Measurements from ENCODE around the gene LAMP5.

Gene LAMP5

DNA sequence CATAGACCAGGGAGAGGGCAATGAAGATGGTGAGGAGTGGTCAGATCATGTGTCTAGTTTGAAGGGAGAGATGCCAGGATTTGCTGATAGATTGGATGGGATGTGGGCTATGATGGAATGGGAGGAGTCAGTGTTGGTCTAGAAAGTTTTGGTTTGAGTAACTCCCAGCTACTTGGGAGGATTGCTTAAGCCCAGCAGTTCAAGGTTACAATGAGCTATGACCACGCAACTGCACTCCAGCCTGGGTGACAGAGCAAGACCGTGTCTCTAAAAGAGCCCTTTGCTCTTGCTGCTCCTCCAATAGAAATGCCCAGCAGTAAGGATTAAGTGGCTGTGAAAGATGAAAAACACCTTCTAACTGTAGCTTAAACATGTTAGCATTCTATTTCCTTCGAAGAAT lies 18.2 kb upstream of the LAMP5 start:
- Histone ChIP-seq H3K4me1 (ENCODE audit: insufficient read depth, low read length, poor library complexity, severe bottlenecking) (peaks cover 55% of the 10 kb centered on the region), H3K79me2 (ENCODE audit: insufficient read depth, low read length) (no peaks in the 10 kb centered on the region), H3K9ac (ENCODE audit: low read depth, low read length, poor library complexity, severe bottlenecking) (no peak overlapping the region), H3K4me3 (ENCODE audit: low read length, poor library complexity, severe bottlenecking) (no peak overlapping the region), H3K9me3 (ENCODE audit: insufficient read depth, low read depth, low read length) (no peaks in the 10 kb centered on the region), H3K9me2 (replicated peaks; ENCODE audit: low read depth, low read length) (no peaks in the 10 kb centered on the region), H3K27me3 (ENCODE audit: insufficient read depth, low read length, poor library complexity, severe bottlenecking) (no peaks in the 10 kb centered on the region), H3K36me3 (ENCODE audit: insufficient read depth, low read length) (no peaks in the 10 kb centered on the region), H3K4me2 (ENCODE audit: low read depth, low read length, poor library complexity, severe bottlenecking) (no peak overlapping the region), H2AFZ (ENCODE audit: low read length) (no peak overlapping the region), H4K20me1 (ENCODE audit: insufficient read depth, low read length, poor library complexity, severe bottlenecking) (no peaks in the 10 kb centered on the region), H3F3A (ENCODE audit: low read depth) (no peaks in the 10 kb centered on the region)
- TF ChIP-seq EZH2phosphoT487 (IDR thresholded peaks at IDR 0.05; ENCODE audit: borderline replicate concordance), result no peak
- TF ChIP-seq, protein P1, sequence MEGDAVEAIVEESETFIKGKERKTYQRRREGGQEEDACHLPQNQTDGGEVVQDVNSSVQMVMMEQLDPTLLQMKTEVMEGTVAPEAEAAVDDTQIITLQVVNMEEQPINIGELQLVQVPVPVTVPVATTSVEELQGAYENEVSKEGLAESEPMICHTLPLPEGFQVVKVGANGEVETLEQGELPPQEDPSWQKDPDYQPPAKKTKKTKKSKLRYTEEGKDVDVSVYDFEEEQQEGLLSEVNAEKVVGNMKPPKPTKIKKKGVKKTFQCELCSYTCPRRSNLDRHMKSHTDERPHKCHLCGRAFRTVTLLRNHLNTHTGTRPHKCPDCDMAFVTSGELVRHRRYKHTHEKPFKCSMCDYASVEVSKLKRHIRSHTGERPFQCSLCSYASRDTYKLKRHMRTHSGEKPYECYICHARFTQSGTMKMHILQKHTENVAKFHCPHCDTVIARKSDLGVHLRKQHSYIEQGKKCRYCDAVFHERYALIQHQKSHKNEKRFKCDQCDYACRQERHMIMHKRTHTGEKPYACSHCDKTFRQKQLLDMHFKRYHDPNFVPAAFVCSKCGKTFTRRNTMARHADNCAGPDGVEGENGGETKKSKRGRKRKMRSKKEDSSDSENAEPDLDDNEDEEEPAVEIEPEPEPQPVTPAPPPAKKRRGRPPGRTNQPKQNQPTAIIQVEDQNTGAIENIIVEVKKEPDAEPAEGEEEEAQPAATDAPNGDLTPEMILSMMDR (conservative IDR thresholded peaks at IDR 0.05; ENCODE audit: low read length), result no peak

DNA sequence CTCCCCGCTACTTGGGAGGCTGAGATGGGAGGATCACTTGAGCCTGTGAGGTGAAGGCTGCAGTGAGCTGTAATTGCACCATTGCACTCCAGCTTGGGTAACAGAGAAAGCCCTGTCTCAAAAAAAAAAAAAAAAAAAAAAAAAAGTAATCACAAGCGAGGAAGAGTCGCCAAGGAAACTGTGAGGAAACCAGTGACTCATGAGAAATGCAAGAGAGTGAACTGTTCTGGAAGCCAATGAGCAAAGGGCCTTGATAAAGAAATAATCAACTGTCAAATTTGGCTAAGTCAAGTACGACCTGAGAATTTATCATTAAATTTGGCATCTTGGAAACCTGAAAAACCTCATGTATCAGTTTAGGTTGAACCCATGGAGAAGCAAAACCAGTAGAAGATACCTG lies 16.1 kb upstream of the LAMP5 start:
- H3K79me2 ChIP-seq (ENCODE audit: insufficient read depth, low read length), result 0 out of 2 replicates have a peak, but pooled peaks cover 4% of the 10 kb centered on the region
- H3K27me3 ChIP-seq (ENCODE audit: insufficient read depth, low read length, poor library complexity, severe bottlenecking), result no peaks in the 10 kb centered on the region
- no peak overlapping the region for H3K4me3 ChIP-seq (ENCODE audit: low read length, poor library complexity, severe bottlenecking)
- H3K9ac ChIP-seq (ENCODE audit: low read depth, low read length, poor library complexity, severe bottlenecking), result no peak overlapping the region
- no peaks in the 10 kb centered on the region for H4K20me1 ChIP-seq (ENCODE audit: insufficient read depth, low read length, poor library complexity, severe bottlenecking)
- no peak overlapping the region for H2AFZ ChIP-seq (ENCODE audit: low read length)
- H3K4me2 ChIP-seq (ENCODE audit: low read depth, low read length, poor library complexity, severe bottlenecking), result no peak overlapping the region
- no peaks in the 10 kb centered on the region for H3K9me2 ChIP-seq (replicated peaks; ENCODE audit: low read depth, low read length)
- no peak for TF ChIP-seq EZH2phosphoT487 (IDR thresholded peaks at IDR 0.05; ENCODE audit: borderline replicate concordance)
- TF ChIP-seq, protein P1 (conservative IDR thresholded peaks at IDR 0.05; ENCODE audit: low read length), result no peak
- H3K9me3 ChIP-seq (ENCODE audit: insufficient read depth, low read depth, low read length), result no peaks in the 10 kb centered on the region
- peaks cover 3% of the 10 kb centered on the region; the same call in 1 of the 2 replicates for H3F3A ChIP-seq (ENCODE audit: low read depth)
- peaks cover 59% of the 10 kb centered on the region for H3K4me1 ChIP-seq (ENCODE audit: insufficient read depth, low read length, poor library complexity, severe bottlenecking)
- H3K36me3 ChIP-seq (ENCODE audit: insufficient read depth, low read length), result no peaks in the 10 kb centered on the region

DNA sequence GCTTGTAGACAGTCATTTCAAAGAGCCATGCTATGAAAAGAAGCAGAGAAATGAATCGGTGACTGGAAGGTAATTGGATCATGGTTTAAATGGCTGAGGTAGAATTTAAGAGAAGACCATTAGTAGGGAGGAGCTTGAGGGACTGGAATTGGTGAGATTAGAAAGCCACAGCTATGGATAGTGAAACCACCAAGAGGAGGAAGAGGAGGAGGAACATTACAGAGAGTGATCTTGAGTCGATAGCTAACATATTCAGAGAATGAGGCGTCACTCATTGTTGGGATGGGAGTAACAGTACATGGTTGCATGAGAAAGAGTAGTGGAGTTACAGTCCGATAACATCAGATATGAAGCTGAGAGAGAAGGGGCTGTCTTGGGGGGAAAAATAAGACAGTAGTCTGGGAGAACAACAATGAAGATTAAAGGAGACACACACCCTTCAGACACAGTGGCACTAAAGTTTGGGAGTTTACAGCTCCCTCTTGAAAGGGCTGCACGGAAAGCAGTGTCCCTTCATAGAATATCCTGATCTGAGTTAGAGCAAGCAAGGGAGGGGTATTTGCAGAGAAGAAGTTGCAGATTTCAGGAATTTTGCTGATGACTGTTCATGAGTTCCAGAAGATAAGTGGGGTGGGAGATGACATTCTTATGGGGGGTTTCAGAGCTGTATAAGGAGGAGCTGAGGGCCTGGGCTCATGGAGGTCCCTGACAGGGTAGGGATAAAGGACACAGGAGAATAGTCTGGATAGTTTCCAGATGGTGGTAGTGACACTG lies 15.1 kb upstream of the LAMP5 start:
- Histone ChIP-seq H3F3A (ENCODE audit: low read depth) (peaks cover 7% of the 10 kb centered on the region), H3K4me2 (ENCODE audit: low read depth, low read length, poor library complexity, severe bottlenecking) (peak overlapping the region; percentile 37), H3K9ac (ENCODE audit: low read depth, low read length, poor library complexity, severe bottlenecking) (peak overlapping the region; percentile 59), H3K9me3 (ENCODE audit: insufficient read depth, low read depth, low read length) (no peaks in the 10 kb centered on the region), H3K79me2 (ENCODE audit: insufficient read depth, low read length) (0 out of 2 replicates have a peak, but pooled peaks cover 4% of the 10 kb centered on the region), H3K9me2 (replicated peaks; ENCODE audit: low read depth, low read length) (no peaks in the 10 kb centered on the region), H3K4me1 (ENCODE audit: insufficient read depth, low read length, poor library complexity, severe bottlenecking) (peaks cover 61% of the 10 kb centered on the region), H3K36me3 (ENCODE audit: insufficient read depth, low read length) (no peaks in the 10 kb centered on the region), H4K20me1 (ENCODE audit: insufficient read depth, low read length, poor library complexity, severe bottlenecking) (no peaks in the 10 kb centered on the region), H2AFZ (ENCODE audit: low read length) (no peak overlapping the region), H3K27me3 (ENCODE audit: insufficient read depth, low read length, poor library complexity, severe bottlenecking) (no peaks in the 10 kb centered on the region), H3K4me3 (ENCODE audit: low read length, poor library complexity, severe bottlenecking) (no peak overlapping the region)
- TF ChIP-seq, protein P1 (conservative IDR thresholded peaks at IDR 0.05; ENCODE audit: low read length), result no peak
- TF ChIP-seq EZH2phosphoT487 (IDR thresholded peaks at IDR 0.05; ENCODE audit: borderline replicate concordance), result no peak
